Transverse colon (tissue), 4 donors: ENCODE results near the gene VPS52. TPM values are rescaled to one million over a fixed set of nuclear protein-coding genes. Genes with fewer than 3 reads are reported as not detected.

Experiments used
- DNase-seq: peaks from one replicate; pipeline ENCODE4 v3.0.0-alpha.2; 2019
- H3K27ac ChIP-seq, 4 donors: fragments of 200-600 bp; sonication (generic); 2 replicates each; pipeline ENCODE4 v1.5.1; 2016 to 2018; ENCODE audit warnings: inconsistent platforms in 4 of 4
- H3K27me3 ChIP-seq: fragments of 200-600 bp; sonication (generic); 2 replicates; pipeline ENCODE4 v1.5.1; 2017; ENCODE audit warnings: inconsistent platforms
- H3K36me3 ChIP-seq, 4 donors: fragments of 200-600 bp; sonication (generic); 2 replicates each; pipeline ENCODE4 v1.5.1; 2017 to 2019; ENCODE audit warnings: inconsistent platforms in 4 of 4
- H3K4me1 ChIP-seq, 4 donors: fragments of 200-600 bp; sonication (generic); 2 replicates each; pipeline ENCODE4 v1.5.1; 2017 to 2020; ENCODE audit warnings: inconsistent platforms in 4 of 4
- H3K4me3 ChIP-seq, 4 donors: fragments of 200-600 bp; sonication (generic); 1 replicate in 1 of 4; 2 replicates in 3 of 4; pipeline versions ENCODE4 v1.5.1 to v1.6.1; 2017 to 2019; ENCODE audit warnings: inconsistent platforms in 4 of 4
- H3K9me3 ChIP-seq, 2 donors: fragments of 200-600 bp; sonication (generic); 2 replicates each; pipeline ENCODE4 v1.5.1; 2017 to 2019; ENCODE audit warnings: inconsistent platforms in 2 of 2
- EP300 ChIP-seq: sonication (generic); formaldehyde crosslinking; IDR thresholded peaks from one replicate; pipeline ENCODE4 v1.6.1; 2017; ENCODE audit warnings: antibody characterized with exemption, low read depth
- POLR2A ChIP-seq: fragments of 450-650 bp; IDR thresholded peaks from one replicate; pipeline ENCODE4 v1.6.1; 2016; ENCODE audit warnings: antibody characterized with exemption, mild to moderate bottlenecking, moderate library complexity
- POLR2AphosphoS5 ChIP-seq, 3 donors: sonication (generic); formaldehyde crosslinking; IDR thresholded peaks; one replicate each; pipeline ENCODE4 v1.6.1; 2016; ENCODE audit warnings: antibody characterized with exemption in 3 of 3
- WGBS, 2 donors: methylation state at CpG; one replicate each; pipeline ENCODE4 v1.1.5; 2018; ENCODE audit warnings: low coverage in 1 of 2; 5-methylcytosine and 5-hydroxymethylcytosine counted together
- in situ Hi-C, 4 donors: fragments of 200-750 bp; cut with MboI; loops; one replicate each; pipeline versions ENCODE4 v1.15.0 to v1.15.1; 2017; ENCODE audit warnings: low sequenced_read_pairs in 3 of 4, low pct_ligation_motif_present in 1 of 4, low pct_unique_long_range_greater_than_20kb in 1 of 4
- intact Hi-C: fragments of 100-400 bp; cut with DNase I; formaldehyde crosslinking; loops from one replicate; pipeline ENCODE4 v1.15.1; 2023; ENCODE audit warnings: low total_unique reads
- total RNA-seq, 4 donors: library from RNA; depleted of rRNA; stranded (reverse); fragments of >200 nt; gene quantifications; one replicate each; pipeline ENCODE4 v1.1.0, GENCODE V29; 2016
- TF ChIP-seq, protein P1 (sequence below), 5 experiments: fragments of 200-600 bp in 3 of 5; fragments of 450-650 bp in 2 of 5; sonication (generic) in 3 of 5; IDR thresholded peaks; 1 replicate in 2 of 5; 2 replicates in 3 of 5; pipeline ENCODE4 v1.5.1; 2016 to 2017; ENCODE audit warnings: antibody characterized with exemption in 5 of 5, inconsistent platforms in 3 of 5, mild to moderate bottlenecking in 2 of 5, moderate library complexity in 1 of 5

The VPS52 gene
- total RNA-seq, 4 donors from 2014 or later = 52.4 to 93.3 (median 63.4) TPM

GRCh38 chr6:33292996-33293682, 21.5 kb upstream of the VPS52 start:
- in situ Hi-C loops = no loop called here

GRCh38 chr6:33290459-33290858, 18.8 kb upstream of the VPS52 start:
- 78 to 90% methylated on average over 5 to 7 of the region's 7 CpGs for WGBS, 2 donors
- in situ Hi-C loops = no loop called here
- no peaks in the 10 kb centered on the region for H3K27me3 ChIP-seq
- no peak for DNase-seq
- peak overlapping the region in 2 of 4 donors; percentile 69 to 72 for H3K4me3 ChIP-seq
- H3K36me3 ChIP-seq = peaks cover 0 to 8% (median 0%) of the 10 kb centered on the region in 4 donors
- peaks cover 6 to 21% (median 20%) of the 10 kb centered on the region in 4 donors for H3K4me1 ChIP-seq
- intact Hi-C loops = no loop called here
- no peaks in the 10 kb centered on the region for H3K9me3 ChIP-seq
- no peak overlapping the region for H3K27ac ChIP-seq
- TF ChIP-seq POLR2AphosphoS5 (IDR thresholded peaks at IDR 0.05) (no peak), POLR2A (no peak), EP300 (no peak)
- TF ChIP-seq, protein P1, sequence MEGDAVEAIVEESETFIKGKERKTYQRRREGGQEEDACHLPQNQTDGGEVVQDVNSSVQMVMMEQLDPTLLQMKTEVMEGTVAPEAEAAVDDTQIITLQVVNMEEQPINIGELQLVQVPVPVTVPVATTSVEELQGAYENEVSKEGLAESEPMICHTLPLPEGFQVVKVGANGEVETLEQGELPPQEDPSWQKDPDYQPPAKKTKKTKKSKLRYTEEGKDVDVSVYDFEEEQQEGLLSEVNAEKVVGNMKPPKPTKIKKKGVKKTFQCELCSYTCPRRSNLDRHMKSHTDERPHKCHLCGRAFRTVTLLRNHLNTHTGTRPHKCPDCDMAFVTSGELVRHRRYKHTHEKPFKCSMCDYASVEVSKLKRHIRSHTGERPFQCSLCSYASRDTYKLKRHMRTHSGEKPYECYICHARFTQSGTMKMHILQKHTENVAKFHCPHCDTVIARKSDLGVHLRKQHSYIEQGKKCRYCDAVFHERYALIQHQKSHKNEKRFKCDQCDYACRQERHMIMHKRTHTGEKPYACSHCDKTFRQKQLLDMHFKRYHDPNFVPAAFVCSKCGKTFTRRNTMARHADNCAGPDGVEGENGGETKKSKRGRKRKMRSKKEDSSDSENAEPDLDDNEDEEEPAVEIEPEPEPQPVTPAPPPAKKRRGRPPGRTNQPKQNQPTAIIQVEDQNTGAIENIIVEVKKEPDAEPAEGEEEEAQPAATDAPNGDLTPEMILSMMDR (IDR thresholded peaks at IDR 0.05) = no peak

More at GRCh38 chr6:33292996-33293682, 21.5 kb upstream of the VPS52 start:
- Histone ChIP-seq H3K36me3 (peaks cover 0 to 8% (median 0%) of the 10 kb centered on the region in 4 donors), H3K4me3 (no peak overlapping the region), H3K27ac (no peak overlapping the region), H3K4me1 (peaks cover 9 to 31% (median 27%) of the 10 kb centered on the region in 4 donors), H3K9me3 (no peaks in the 10 kb centered on the region), H3K27me3 (no peaks in the 10 kb centered on the region)
- no peak for TF ChIP-seq POLR2AphosphoS5 (IDR thresholded peaks at IDR 0.05)
- TF ChIP-seq EP300 = no peak
- no peak for TF ChIP-seq POLR2A
- TF ChIP-seq, protein P1 (IDR thresholded peaks at IDR 0.05) = no peak
- 90% methylated on average over 16 of the region's 16 CpGs; no CpG with 5 or more reads in 1 of the 2 donors for WGBS, 2 donors
- intact Hi-C loops = no loop called here
- no peak for DNase-seq

GRCh38 chr6:33289784-33290315, 18.2 kb upstream of the VPS52 start:
- TF ChIP-seq, protein P1 (IDR thresholded peaks at IDR 0.05) = no peak
- Histone ChIP-seq H3K4me1 (peaks cover 6 to 21% (median 20%) of the 10 kb centered on the region in 4 donors), H3K27me3 (no peaks in the 10 kb centered on the region), H3K9me3 (no peaks in the 10 kb centered on the region), H3K36me3 (peaks cover 0 to 8% (median 0%) of the 10 kb centered on the region in 4 donors), H3K27ac (peak overlapping the region; percentile 80 to 89 (median 86)), H3K4me3 (peak overlapping the region; percentile 69 to 93 (median 79))
- DNase-seq = no peak
- 0 to 4% methylated on average over 4 to 13 of the region's 14 CpGs for WGBS, 2 donors
- in situ Hi-C loops = no loop called here
- intact Hi-C loops = no loop called here

DNA sequence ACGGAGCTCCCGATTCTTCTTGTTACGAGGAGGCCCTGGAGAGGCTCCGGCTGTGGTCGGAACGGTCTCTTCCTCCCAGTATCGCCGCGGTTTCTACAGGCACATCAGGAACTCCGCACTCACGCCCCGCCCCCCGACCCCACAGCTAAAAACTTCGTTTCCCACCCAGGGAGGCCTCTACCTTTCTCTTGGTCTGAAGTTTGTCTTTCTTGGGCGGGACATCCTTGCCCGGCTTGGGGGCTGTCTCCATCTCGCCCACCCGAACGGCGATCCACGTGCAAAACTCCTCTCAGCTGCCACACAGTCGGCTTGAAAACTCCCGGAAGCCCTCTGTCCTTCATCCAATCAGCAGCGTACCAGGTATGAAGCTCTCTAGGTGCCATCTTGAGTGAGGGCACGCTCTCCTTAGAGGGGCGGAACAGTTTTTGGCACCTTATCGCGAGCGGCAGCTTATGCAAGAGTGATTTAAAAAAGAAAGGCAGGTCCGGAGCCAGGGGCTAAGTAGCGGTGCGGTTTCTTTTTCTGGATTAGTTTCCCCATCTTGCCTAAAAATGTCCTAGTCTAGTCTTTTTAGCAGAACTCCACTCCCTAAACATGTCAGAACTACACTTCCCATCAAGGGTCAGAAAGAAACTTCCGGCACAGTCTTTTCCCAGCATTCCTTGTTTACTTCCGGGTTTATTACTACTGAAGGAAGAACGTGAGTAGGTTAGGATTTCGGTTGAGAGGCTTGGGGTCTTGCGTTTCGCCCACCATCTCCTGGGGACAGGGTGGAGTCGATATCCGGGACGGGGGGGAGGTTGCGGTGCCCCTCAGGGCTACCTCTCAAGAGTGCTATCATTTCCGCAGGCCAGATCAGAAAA, 17.5 kb upstream of the VPS52 start, which contains the start of the genes PFDN6 and WDR46:
Gene PFDN6 (plus strand): TSS at position 681 of the 863 bp plus-strand sequence. CDS start 256 bp downstream, outside the sequence.
Gene WDR46 (minus strand): TSS at position 319 of the 863 bp plus-strand sequence. CDS start 69 bp downstream, at position 250.
- peak within 1 kb of the TSS; percentile 69 to 93 (median 79) for H3K4me3 ChIP-seq
- intact Hi-C loops = no loop called here
- DNase-seq = peak; percentile 84
- peaks cover 0 to 8% (median 0%) of the 10 kb centered on the region in 4 donors for H3K36me3 ChIP-seq
- H3K4me1 ChIP-seq = peaks cover 6 to 21% (median 20%) of the 10 kb centered on the region in 4 donors
- no peaks in the 10 kb centered on the region for H3K9me3 ChIP-seq
- WGBS, 2 donors = 0% methylated on average over 43 of the region's 43 CpGs; no CpG with 5 or more reads in 1 of the 2 donors
- in situ Hi-C loops = no loop called here
- no peak for TF ChIP-seq EP300
- peak; percentile 62 to 70 (median 66) for TF ChIP-seq POLR2AphosphoS5 (IDR thresholded peaks at IDR 0.05)
- peak; percentile 32 for TF ChIP-seq POLR2A
- H3K27me3 ChIP-seq = no peaks in the 10 kb centered on the region
- peak within 1 kb of the TSS; percentile 80 to 89 (median 86) for H3K27ac ChIP-seq
